GM19099 (cell line): ENCODE measurements around the gene PDZK1IP1.

Source experiments
- POLR2A ChIP-seq: IDR thresholded peaks from 3 replicates; pipeline ENCODE4 v1.6.1; 2011; ENCODE audit warnings: low read depth; ENCODE audit not compliant: insufficient read length; ENCODE audit errors: extremely low read depth

The PDZK1IP1 gene

GRCh38 chr1:47182676-47183235 is 7.1 kb downstream of the PDZK1IP1 start:
- TF ChIP-seq POLR2A: no peak

- no peak for TF ChIP-seq POLR2A
Observed at GRCh38 chr1:47181955-47182675, 7.7 kb downstream of the PDZK1IP1 start.

- TF ChIP-seq POLR2A: no peak
Observed at GRCh38 chr1:47181095-47181954, 8.5 kb downstream of the PDZK1IP1 start.

- TF ChIP-seq POLR2A: no peak
Observed at GRCh38 chr1:47180603-47181094, 9.2 kb downstream of the PDZK1IP1 start.

GRCh38 chr1:47179988-47180563 is 9.8 kb downstream of the PDZK1IP1 start:
- TF ChIP-seq POLR2A: no peak

GRCh38 chr1:47179017-47179987 is 10.5 kb downstream of the PDZK1IP1 start:
- no peak for TF ChIP-seq POLR2A

GRCh38 chr1:47178654-47179016 is 11.2 kb downstream of the PDZK1IP1 start:
- no peak for TF ChIP-seq POLR2A

- no peak for TF ChIP-seq POLR2A
Observed at GRCh38 chr1:47178020-47178419, 11.8 kb downstream of the PDZK1IP1 start.

- no peak for TF ChIP-seq POLR2A
Observed at GRCh38 chr1:47175227-47175934, 14.5 kb downstream of the PDZK1IP1 start.

GRCh38 chr1:47174656-47175020 is 15.2 kb downstream of the PDZK1IP1 start:
- TF ChIP-seq POLR2A: no peak

GRCh38 chr1:47172782-47173181 is 17.1 kb downstream of the PDZK1IP1 start:
- no peak for TF ChIP-seq POLR2A

GRCh38 chr1:47164552-47164951 is 25.3 kb downstream of the PDZK1IP1 start:
- no peak for TF ChIP-seq POLR2A

GRCh38 chr1:47161298-47162040 is 28.4 kb downstream of the PDZK1IP1 start:
- no peak for TF ChIP-seq POLR2A

GRCh38 chr1:47160716-47161115 is 29.1 kb downstream of the PDZK1IP1 start:
- TF ChIP-seq POLR2A: no peak
